Suprapubic skin (tissue), 3 donors: ENCODE data around the gene SNAPC2.

Experiments used
- POLR2AphosphoS5 ChIP-seq, 3 donors: sonication (generic); formaldehyde crosslinking; IDR thresholded peaks; one replicate each; pipeline ENCODE4 v1.6.1; 2017; ENCODE audit warnings: antibody characterized with exemption in 3 of 3
- TF ChIP-seq, protein P1 (sequence below), 2 donors: fragments of 200-600 bp in 1 of 2; fragments of 450-650 bp in 1 of 2; sonication (generic) in 1 of 2; IDR thresholded peaks; one replicate each; pipeline ENCODE4 v1.5.1; 2016 to 2019; ENCODE audit warnings: antibody characterized with exemption in 2 of 2, mild to moderate bottlenecking in 1 of 2, moderate library complexity in 1 of 2

- TF ChIP-seq, protein P1, sequence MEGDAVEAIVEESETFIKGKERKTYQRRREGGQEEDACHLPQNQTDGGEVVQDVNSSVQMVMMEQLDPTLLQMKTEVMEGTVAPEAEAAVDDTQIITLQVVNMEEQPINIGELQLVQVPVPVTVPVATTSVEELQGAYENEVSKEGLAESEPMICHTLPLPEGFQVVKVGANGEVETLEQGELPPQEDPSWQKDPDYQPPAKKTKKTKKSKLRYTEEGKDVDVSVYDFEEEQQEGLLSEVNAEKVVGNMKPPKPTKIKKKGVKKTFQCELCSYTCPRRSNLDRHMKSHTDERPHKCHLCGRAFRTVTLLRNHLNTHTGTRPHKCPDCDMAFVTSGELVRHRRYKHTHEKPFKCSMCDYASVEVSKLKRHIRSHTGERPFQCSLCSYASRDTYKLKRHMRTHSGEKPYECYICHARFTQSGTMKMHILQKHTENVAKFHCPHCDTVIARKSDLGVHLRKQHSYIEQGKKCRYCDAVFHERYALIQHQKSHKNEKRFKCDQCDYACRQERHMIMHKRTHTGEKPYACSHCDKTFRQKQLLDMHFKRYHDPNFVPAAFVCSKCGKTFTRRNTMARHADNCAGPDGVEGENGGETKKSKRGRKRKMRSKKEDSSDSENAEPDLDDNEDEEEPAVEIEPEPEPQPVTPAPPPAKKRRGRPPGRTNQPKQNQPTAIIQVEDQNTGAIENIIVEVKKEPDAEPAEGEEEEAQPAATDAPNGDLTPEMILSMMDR (IDR thresholded peaks at IDR 0.05): no peak
- TF ChIP-seq POLR2AphosphoS5 (IDR thresholded peaks at IDR 0.05): no peak
These were observed 24.6 kb upstream of the SNAPC2 start for GRCh38 chr19:7895565-7895964.
